Measurements from ENCODE around the gene PSME3IP1.

Gene PSME3IP1

GRCh38 chr16:57143149-57143921 is 42.5 kb downstream of the PSME3IP1 start:
- DNase-seq: no peak

GRCh38 chr16:57141822-57142631 is 43.8 kb downstream of the PSME3IP1 start:
- no peak for DNase-seq

- no peak for DNase-seq
Measured at GRCh38 chr16:57140931-57141668, 44.7 kb downstream of the PSME3IP1 start.

GRCh38 chr16:57138281-57138935 is 47.4 kb downstream of the PSME3IP1 start:
- DNase-seq: no peak

GRCh38 chr16:57137566-57138273 is 48.1 kb downstream of the PSME3IP1 start:
- no peak for DNase-seq

GRCh38 chr16:57137043-57137442 is 48.8 kb downstream of the PSME3IP1 start:
- no peak for DNase-seq

GRCh38 chr16:57134982-57135381 is 50.9 kb downstream of the PSME3IP1 start:
- peak; percentile 35 for DNase-seq

GRCh38 chr16:57133886-57134285 is 52.0 kb downstream of the PSME3IP1 start:
- DNase-seq: no peak

GRCh38 chr16:57133031-57133430 is 52.8 kb downstream of the PSME3IP1 start:
- no peak for DNase-seq

- DNase-seq: no peak
Measured at GRCh38 chr16:57132470-57132869, 53.4 kb downstream of the PSME3IP1 start.

GRCh38 chr16:57131351-57131970 is 54.4 kb downstream of the PSME3IP1 start:
- DNase-seq: peak; percentile 33

GRCh38 chr16:57130950-57131321 is 54.9 kb downstream of the PSME3IP1 start:
- no peak for DNase-seq

- DNase-seq: peak; percentile 47
Measured at GRCh38 chr16:57128771-57129389, 57.0 kb downstream of the PSME3IP1 start.

- no peak for DNase-seq
Measured at GRCh38 chr16:57127836-57128235, 58.0 kb downstream of the PSME3IP1 start.

- DNase-seq: no peak
Measured at GRCh38 chr16:57127037-57127763, 58.6 kb downstream of the PSME3IP1 start.

- DNase-seq: no peak
Measured at GRCh38 chr16:57126411-57126810, 59.4 kb downstream of the PSME3IP1 start.

GRCh38 chr16:57125969-57126368 is 59.9 kb downstream of the PSME3IP1 start:
- no peak for DNase-seq

GRCh38 chr16:57125376-57125775 is 60.5 kb downstream of the PSME3IP1 start:
- no peak for DNase-seq

GRCh38 chr16:57123974-57124674 is 61.7 kb downstream of the PSME3IP1 start:
- no peak for DNase-seq
